GM18499 (cell line): ENCODE results near the gene RETSAT.
"Not testable (repeated sequence)": the region's sequence is repeated elsewhere in the genome, so short reads cannot be mapped to it uniquely, and the experiment has no call there.

Experiments used
- ATAC-seq: cut with Tn5 transposase; IDR thresholded peaks from one replicate; pipeline ENCODE4 v1.9.1; 2021; ENCODE audit warnings: moderate number of reproducible peaks; ENCODE audit not compliant: insufficient read depth, unreplicated experiment

The RETSAT gene

GRCh38 chr2:85340034-85340892 is 14.1 kb downstream of the RETSAT start:
- no peak for ATAC-seq

GRCh38 chr2:85334928-85335327 is 19.4 kb downstream of the RETSAT start:
- ATAC-seq = no peak

GRCh38 chr2:85333877-85334276 is 20.5 kb downstream of the RETSAT start:
- ATAC-seq = not testable (repeated sequence)

- ATAC-seq = no peak
Measured at GRCh38 chr2:85330839-85331636, 23.3 kb downstream of the RETSAT start.

GRCh38 chr2:85329701-85330100 is 24.6 kb downstream of the RETSAT start:
- not testable (repeated sequence) for ATAC-seq

GRCh38 chr2:85329181-85329651 is 25.1 kb downstream of the RETSAT start:
- no peak for ATAC-seq

GRCh38 chr2:85327822-85328617 is 26.3 kb downstream of the RETSAT start, which contains the start of gene TGOLN2:
Gene TGOLN2, minus strand, starts transcription at chr2:85327989. Its CDS starts 27 bp downstream, at chr2:85327962.
- peak; percentile 56 for ATAC-seq

- no peak for ATAC-seq
Measured at GRCh38 chr2:85327160-85327821, 27.0 kb downstream of the RETSAT start.

GRCh38 chr2:85326406-85327159 is 27.7 kb downstream of the RETSAT start:
- ATAC-seq = no peak

GRCh38 chr2:85325466-85325811 is 28.9 kb downstream of the RETSAT start:
- ATAC-seq = no peak

GRCh38 chr2:85324639-85325465 is 29.5 kb downstream of the RETSAT start:
- no peak for ATAC-seq

GRCh38 chr2:85323988-85324367 is 30.4 kb downstream of the RETSAT start:
- not testable (repeated sequence) for ATAC-seq

GRCh38 chr2:85323351-85323987 is 30.9 kb downstream of the RETSAT start:
- no peak for ATAC-seq

- ATAC-seq = no peak
Measured at GRCh38 chr2:85319796-85320195, 34.5 kb downstream of the RETSAT start.

GRCh38 chr2:85318222-85319074 is 35.9 kb downstream of the RETSAT start:
- ATAC-seq = no peak

GRCh38 chr2:85315921-85316320 is 38.4 kb downstream of the RETSAT start:
- not testable (repeated sequence) for ATAC-seq

GRCh38 chr2:85314884-85315242 is 39.5 kb downstream of the RETSAT start:
- ATAC-seq = no peak
